WTC11 (cell line): ENCODE measurements around the gene JMJD8.

Experiments
- ATF3 ChIP-seq: sonication (generic); formaldehyde crosslinking; conservative IDR thresholded peaks from 2 replicates; pipeline ENCODE4 v1.8.1; 2022; ENCODE audit warnings: mild to moderate bottlenecking, missing genetic modification reagents
- CTCF ChIP-seq: fragments of 200-600 bp; IDR thresholded peaks from 2 replicates; pipeline ENCODE4 v1.8.0; 2022; ENCODE audit warnings: antibody characterized with exemption
- JUN ChIP-seq: sonication (generic); formaldehyde crosslinking; IDR thresholded peaks from 2 replicates; pipeline ENCODE4 v1.8.0; 2023; ENCODE audit warnings: mild to moderate bottlenecking, missing genetic modification reagents
- MAX ChIP-seq: sonication (generic); formaldehyde crosslinking; IDR thresholded peaks from 2 replicates; pipeline ENCODE4 v1.8.0; 2022; ENCODE audit warnings: mild to moderate bottlenecking, missing genetic modification reagents
- ZNF121 ChIP-seq: sonication (generic); formaldehyde crosslinking; IDR thresholded peaks from 2 replicates; pipeline ENCODE4 v1.8.0; 2023; ENCODE audit warnings: missing genetic modification reagents

- TF ChIP-seq ATF3 = no peak
- TF ChIP-seq CTCF = no peak
- no peak for TF ChIP-seq MAX (CRISPR knock-in tag)
- no peak for TF ChIP-seq JUN (CRISPR knock-in tag)
- no peak for TF ChIP-seq ZNF121 (CRISPR knock-in tag)
Observed at GRCh38 chr16:705431-706188, 21.5 kb upstream of the JMJD8 start, which contains the start of gene FBXL16.
